GM23338 (cell line): ENCODE measurements around the gene PPID. TPM values are rescaled to one million over a fixed set of nuclear protein-coding genes. Genes with fewer than 3 reads are reported as not detected.

Experiments used
- ATAC-seq: fragments of 200-7000 bp; cut with Tn5 transposase; 3 replicates; pipeline ENCODE4 v1.9.1; 2020
- DNase-seq: peaks from one replicate; pipeline ENCODE4 v3.0.0-alpha.2; 2015; ENCODE audit warnings: low spot score
- H2AFZ ChIP-seq: fragments of 200-600 bp; sonication (generic); 2 replicates; pipeline ENCODE4 v1.8.0; 2016; ENCODE audit warnings: antibody characterized with exemption, mild to moderate bottlenecking, moderate library complexity
- H3F3A ChIP-seq: fragments of 200-600 bp; sonication (generic); replicated peaks from 2 replicates; pipeline ENCODE4 v1.8.0; 2017; ENCODE audit warnings: antibody characterized with exemption, mixed run types, low read depth
- H3K27ac ChIP-seq: fragments of 200-600 bp; sonication (generic); 2 replicates; pipeline ENCODE4 v1.6.1; 2016; ENCODE audit warnings: low read depth
- H3K27me3 ChIP-seq: fragments of 200-600 bp; sonication (generic); 2 replicates; pipeline ENCODE4 v1.8.0; 2016; ENCODE audit warnings: mild to moderate bottlenecking, mixed run types, moderate library complexity; ENCODE audit not compliant: insufficient read depth
- H3K36me3 ChIP-seq: fragments of 200-600 bp; sonication (generic); 2 replicates; pipeline ENCODE4 v1.8.0; 2016; ENCODE audit warnings: mild to moderate bottlenecking; ENCODE audit not compliant: insufficient read depth
- H3K4me1 ChIP-seq: fragments of 200-600 bp; sonication (generic); 2 replicates; pipeline ENCODE4 v1.8.0; 2016; ENCODE audit warnings: mild to moderate bottlenecking, moderate library complexity; ENCODE audit not compliant: insufficient read depth
- H3K4me2 ChIP-seq: fragments of 200-600 bp; sonication (generic); 2 replicates; pipeline ENCODE4 v1.7.1; 2017; ENCODE audit warnings: mixed run types
- H3K4me3 ChIP-seq: fragments of 200-600 bp; sonication (generic); 2 replicates; pipeline ENCODE4 v1.6.1; 2016; ENCODE audit warnings: mixed run types
- H3K79me2 ChIP-seq: fragments of 200-600 bp; sonication (generic); replicated peaks from 2 replicates; pipeline ENCODE4 v1.8.0; 2017; ENCODE audit warnings: mild to moderate bottlenecking; ENCODE audit not compliant: insufficient read depth
- H3K9me2 ChIP-seq: fragments of 200-600 bp; sonication (generic); 2 replicates; pipeline ENCODE4 v1.8.0; 2017; ENCODE audit not compliant: insufficient read depth
- H4K20me1 ChIP-seq: fragments of 200-600 bp; sonication (generic); replicated peaks from 2 replicates; pipeline ENCODE4 v1.8.0; 2017; ENCODE audit warnings: mild to moderate bottlenecking; ENCODE audit not compliant: insufficient read depth
- H3K27ac Mint-ChIP-seq: 2 replicates; pipeline ENCODE4 v1.8.0; 2020; ENCODE audit warnings: inconsistent platforms, mild to moderate bottlenecking, moderate library complexity, mixed read lengths
- H3K27me3 Mint-ChIP-seq: 3 replicates; pipeline ENCODE4 v1.8.0; 2022; ENCODE audit warnings: low read depth, mild to moderate bottlenecking, moderate library complexity, mixed read lengths, inconsistent platforms; ENCODE audit not compliant: insufficient read depth, poor library complexity
- H3K36me3 Mint-ChIP-seq: 3 replicates; pipeline ENCODE4 v1.8.0; 2021; ENCODE audit warnings: low read depth, mild to moderate bottlenecking, inconsistent platforms, moderate library complexity, mixed read lengths
- H3K4me1 Mint-ChIP-seq: 3 replicates; pipeline ENCODE4 v1.8.0; 2020; ENCODE audit warnings: mild to moderate bottlenecking, inconsistent platforms, mixed read lengths
- H3K4me3 Mint-ChIP-seq: 3 replicates; pipeline ENCODE4 v1.8.0; 2021; ENCODE audit warnings: moderate library complexity, mild to moderate bottlenecking, inconsistent platforms, mixed read lengths
- H3K9me3 Mint-ChIP-seq: 3 replicates; pipeline ENCODE4 v1.8.0; 2020; ENCODE audit warnings: moderate library complexity, mild to moderate bottlenecking, inconsistent platforms, mixed read lengths
- EZH2 ChIP-seq: fragments of 200-600 bp; sonication (generic); IDR thresholded peaks from one replicate; pipeline ENCODE4 v1.8.0; 2017; ENCODE audit warnings: antibody characterized with exemption, mild to moderate bottlenecking, low read depth; ENCODE audit not compliant: unreplicated experiment
- EZH2phosphoT487 ChIP-seq: fragments of 200-600 bp; sonication (generic); IDR thresholded peaks from one replicate; pipeline ENCODE4 v1.8.1; 2018; ENCODE audit warnings: antibody characterized with exemption; ENCODE audit not compliant: unreplicated experiment
- JUNB ChIP-seq: IDR thresholded peaks from one replicate; pipeline ENCODE4 v1.6.1; 2016; ENCODE audit warnings: antibody characterized with exemption; ENCODE audit not compliant: unreplicated experiment
- NANOG ChIP-seq: IDR thresholded peaks from 2 replicates; pipeline ENCODE4 v1.6.1; 2016; ENCODE audit warnings: antibody characterized with exemption, borderline replicate concordance
- STAT1 ChIP-seq: IDR thresholded peaks from one replicate; pipeline ENCODE4 v1.6.1; 2016; ENCODE audit warnings: antibody characterized with exemption; ENCODE audit not compliant: unreplicated experiment
- polyA plus RNA-seq: library from polyadenylated mRNA; unstranded; fragments of >200 nt; fragmentation: Nextera tagmentation; extraction: Ambion mirVana; gene quantifications from 2 replicates; pipeline ENCODE4 v1.2.1, GENCODE V29; 2016
- total RNA-seq: library from RNA; depleted of rRNA; stranded (reverse); fragments of >200 nt; shearing (Covaris generic); gene quantifications from 2 replicates; pipeline ENCODE4 v1.2.3, GENCODE V29; 2014
- TF ChIP-seq, protein P1 (sequence below), 2 experiments: fragments of 200-600 bp in 1 of 2; sonication (generic) in 1 of 2; conservative IDR thresholded peaks; 2 replicates each; pipeline versions ENCODE4 v1.5.1 to v1.6.1; 2016 to 2017; ENCODE audit warnings: antibody characterized with exemption in 2 of 2, low read depth in 2 of 2, mild to moderate bottlenecking in 2 of 2, moderate library complexity in 1 of 2
- TF ChIP-seq, protein P2 (sequence below): fragments of 250-450 bp; sonication (Bioruptor Pico); IDR thresholded peaks from 2 replicates; pipeline ENCODE4 v1.5.0; 2020; ENCODE audit warnings: mild to moderate bottlenecking, moderate library complexity
- TF ChIP-seq, protein P3 (sequence below): IDR thresholded peaks from one replicate; pipeline ENCODE4 v1.6.1; 2018; ENCODE audit warnings: antibody characterized with exemption; ENCODE audit not compliant: unreplicated experiment

Gene PPID
- total and polyA plus RNA-seq, 2 experiments from 2014 or later, result 56.6 to 66.2 TPM

DNA sequence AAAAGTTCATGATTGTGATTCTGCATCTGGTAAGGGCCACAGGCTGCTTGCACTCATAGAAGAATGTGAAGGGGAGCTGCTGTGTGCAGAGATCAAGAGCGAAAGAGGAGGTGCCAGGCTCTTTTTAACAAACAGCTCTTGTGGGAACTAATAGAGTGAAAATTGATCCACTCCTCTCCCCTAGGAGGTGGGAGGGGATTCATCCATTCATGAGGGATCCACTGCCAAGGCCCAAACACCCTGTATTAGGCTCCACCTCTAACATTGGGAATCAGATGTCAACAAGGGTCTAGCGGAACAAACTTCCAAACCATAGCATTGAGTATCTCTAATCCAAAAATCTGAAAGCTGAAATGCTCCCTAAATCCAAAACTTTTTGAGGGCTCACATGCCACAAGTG, 16.4 kb upstream of the PPID start:
- H3K4me3 Mint-ChIP-seq, result no peak overlapping the region
- no peaks in the 10 kb centered on the region for H3F3A ChIP-seq
- H3K4me1 Mint-ChIP-seq, result peaks cover 3% of the 10 kb centered on the region
- no peak overlapping the region for H3K27ac Mint-ChIP-seq
- H3K27me3 Mint-ChIP-seq, result peaks cover 2% of the 10 kb centered on the region
- H3K4me2 ChIP-seq, result no peak overlapping the region
- H3K36me3 ChIP-seq, result no peaks in the 10 kb centered on the region
- peaks cover 6% of the 10 kb centered on the region; the same call in 1 of the 2 replicates for H3K9me2 ChIP-seq
- no peak for TF ChIP-seq JUNB
- TF ChIP-seq NANOG, result no peak
- TF ChIP-seq, protein P1, sequence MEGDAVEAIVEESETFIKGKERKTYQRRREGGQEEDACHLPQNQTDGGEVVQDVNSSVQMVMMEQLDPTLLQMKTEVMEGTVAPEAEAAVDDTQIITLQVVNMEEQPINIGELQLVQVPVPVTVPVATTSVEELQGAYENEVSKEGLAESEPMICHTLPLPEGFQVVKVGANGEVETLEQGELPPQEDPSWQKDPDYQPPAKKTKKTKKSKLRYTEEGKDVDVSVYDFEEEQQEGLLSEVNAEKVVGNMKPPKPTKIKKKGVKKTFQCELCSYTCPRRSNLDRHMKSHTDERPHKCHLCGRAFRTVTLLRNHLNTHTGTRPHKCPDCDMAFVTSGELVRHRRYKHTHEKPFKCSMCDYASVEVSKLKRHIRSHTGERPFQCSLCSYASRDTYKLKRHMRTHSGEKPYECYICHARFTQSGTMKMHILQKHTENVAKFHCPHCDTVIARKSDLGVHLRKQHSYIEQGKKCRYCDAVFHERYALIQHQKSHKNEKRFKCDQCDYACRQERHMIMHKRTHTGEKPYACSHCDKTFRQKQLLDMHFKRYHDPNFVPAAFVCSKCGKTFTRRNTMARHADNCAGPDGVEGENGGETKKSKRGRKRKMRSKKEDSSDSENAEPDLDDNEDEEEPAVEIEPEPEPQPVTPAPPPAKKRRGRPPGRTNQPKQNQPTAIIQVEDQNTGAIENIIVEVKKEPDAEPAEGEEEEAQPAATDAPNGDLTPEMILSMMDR (conservative IDR thresholded peaks at IDR 0.05; ENCODE audit: low read depth in 2 of 2), result no peak
- TF ChIP-seq, protein P2, sequence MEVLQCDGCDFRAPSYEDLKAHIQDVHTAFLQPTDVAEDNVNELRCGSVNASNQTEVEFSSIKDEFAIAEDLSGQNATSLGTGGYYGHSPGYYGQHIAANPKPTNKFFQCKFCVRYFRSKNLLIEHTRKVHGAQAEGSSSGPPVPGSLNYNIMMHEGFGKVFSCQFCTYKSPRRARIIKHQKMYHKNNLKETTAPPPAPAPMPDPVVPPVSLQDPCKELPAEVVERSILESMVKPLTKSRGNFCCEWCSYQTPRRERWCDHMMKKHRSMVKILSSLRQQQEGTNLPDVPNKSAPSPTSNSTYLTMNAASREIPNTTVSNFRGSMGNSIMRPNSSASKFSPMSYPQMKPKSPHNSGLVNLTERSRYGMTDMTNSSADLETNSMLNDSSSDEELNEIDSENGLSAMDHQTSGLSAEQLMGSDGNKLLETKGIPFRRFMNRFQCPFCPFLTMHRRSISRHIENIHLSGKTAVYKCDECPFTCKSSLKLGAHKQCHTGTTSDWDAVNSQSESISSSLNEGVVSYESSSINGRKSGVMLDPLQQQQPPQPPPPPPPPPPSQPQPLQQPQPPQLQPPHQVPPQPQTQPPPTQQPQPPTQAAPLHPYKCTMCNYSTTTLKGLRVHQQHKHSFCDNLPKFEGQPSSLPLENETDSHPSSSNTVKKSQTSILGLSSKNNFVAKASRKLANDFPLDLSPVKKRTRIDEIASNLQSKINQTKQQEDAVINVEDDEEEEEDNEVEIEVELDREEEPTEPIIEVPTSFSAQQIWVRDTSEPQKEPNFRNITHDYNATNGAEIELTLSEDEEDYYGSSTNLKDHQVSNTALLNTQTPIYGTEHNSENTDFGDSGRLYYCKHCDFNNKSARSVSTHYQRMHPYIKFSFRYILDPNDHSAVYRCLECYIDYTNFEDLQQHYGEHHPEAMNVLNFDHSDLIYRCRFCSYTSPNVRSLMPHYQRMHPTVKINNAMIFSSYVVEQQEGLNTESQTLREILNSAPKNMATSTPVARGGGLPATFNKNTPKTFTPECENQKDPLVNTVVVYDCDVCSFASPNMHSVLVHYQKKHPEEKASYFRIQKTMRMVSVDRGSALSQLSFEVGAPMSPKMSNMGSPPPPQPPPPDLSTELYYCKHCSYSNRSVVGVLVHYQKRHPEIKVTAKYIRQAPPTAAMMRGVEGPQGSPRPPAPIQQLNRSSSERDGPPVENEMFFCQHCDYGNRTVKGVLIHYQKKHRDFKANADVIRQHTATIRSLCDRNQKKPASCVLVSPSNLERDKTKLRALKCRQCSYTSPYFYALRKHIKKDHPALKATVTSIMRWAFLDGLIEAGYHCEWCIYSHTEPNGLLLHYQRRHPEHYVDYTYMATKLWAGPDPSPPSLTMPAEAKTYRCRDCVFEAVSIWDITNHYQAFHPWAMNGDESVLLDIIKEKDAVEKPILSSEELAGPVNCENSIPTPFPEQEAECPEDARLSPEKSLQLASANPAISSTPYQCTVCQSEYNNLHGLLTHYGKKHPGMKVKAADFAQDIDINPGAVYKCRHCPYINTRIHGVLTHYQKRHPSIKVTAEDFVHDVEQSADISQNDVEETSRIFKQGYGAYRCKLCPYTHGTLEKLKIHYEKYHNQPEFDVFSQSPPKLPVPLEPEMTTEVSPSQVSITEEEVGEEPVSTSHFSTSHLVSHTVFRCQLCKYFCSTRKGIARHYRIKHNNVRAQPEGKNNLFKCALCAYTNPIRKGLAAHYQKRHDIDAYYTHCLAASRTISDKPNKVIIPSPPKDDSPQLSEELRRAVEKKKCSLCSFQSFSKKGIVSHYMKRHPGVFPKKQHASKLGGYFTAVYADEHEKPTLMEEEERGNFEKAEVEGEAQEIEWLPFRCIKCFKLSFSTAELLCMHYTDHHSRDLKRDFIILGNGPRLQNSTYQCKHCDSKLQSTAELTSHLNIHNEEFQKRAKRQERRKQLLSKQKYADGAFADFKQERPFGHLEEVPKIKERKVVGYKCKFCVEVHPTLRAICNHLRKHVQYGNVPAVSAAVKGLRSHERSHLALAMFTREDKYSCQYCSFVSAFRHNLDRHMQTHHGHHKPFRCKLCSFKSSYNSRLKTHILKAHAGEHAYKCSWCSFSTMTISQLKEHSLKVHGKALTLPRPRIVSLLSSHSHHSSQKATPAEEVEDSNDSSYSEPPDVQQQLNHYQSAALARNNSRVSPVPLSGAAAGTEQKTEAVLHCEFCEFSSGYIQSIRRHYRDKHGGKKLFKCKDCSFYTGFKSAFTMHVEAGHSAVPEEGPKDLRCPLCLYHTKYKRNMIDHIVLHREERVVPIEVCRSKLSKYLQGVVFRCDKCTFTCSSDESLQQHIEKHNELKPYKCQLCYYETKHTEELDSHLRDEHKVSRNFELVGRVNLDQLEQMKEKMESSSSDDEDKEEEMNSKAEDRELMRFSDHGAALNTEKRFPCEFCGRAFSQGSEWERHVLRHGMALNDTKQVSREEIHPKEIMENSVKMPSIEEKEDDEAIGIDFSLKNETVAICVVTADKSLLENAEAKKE (CRISPR knock-in tag), result no peak
- TF ChIP-seq, protein P3, sequence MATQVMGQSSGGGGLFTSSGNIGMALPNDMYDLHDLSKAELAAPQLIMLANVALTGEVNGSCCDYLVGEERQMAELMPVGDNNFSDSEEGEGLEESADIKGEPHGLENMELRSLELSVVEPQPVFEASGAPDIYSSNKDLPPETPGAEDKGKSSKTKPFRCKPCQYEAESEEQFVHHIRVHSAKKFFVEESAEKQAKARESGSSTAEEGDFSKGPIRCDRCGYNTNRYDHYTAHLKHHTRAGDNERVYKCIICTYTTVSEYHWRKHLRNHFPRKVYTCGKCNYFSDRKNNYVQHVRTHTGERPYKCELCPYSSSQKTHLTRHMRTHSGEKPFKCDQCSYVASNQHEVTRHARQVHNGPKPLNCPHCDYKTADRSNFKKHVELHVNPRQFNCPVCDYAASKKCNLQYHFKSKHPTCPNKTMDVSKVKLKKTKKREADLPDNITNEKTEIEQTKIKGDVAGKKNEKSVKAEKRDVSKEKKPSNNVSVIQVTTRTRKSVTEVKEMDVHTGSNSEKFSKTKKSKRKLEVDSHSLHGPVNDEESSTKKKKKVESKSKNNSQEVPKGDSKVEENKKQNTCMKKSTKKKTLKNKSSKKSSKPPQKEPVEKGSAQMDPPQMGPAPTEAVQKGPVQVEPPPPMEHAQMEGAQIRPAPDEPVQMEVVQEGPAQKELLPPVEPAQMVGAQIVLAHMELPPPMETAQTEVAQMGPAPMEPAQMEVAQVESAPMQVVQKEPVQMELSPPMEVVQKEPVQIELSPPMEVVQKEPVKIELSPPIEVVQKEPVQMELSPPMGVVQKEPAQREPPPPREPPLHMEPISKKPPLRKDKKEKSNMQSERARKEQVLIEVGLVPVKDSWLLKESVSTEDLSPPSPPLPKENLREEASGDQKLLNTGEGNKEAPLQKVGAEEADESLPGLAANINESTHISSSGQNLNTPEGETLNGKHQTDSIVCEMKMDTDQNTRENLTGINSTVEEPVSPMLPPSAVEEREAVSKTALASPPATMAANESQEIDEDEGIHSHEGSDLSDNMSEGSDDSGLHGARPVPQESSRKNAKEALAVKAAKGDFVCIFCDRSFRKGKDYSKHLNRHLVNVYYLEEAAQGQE, result no peak
- no peak for TF ChIP-seq EZH2phosphoT487
- TF ChIP-seq STAT1, result no peak
- TF ChIP-seq EZH2, result no peak
- no peaks in the 10 kb centered on the region for H3K27me3 ChIP-seq
- H3K79me2 ChIP-seq, result no peaks in the 10 kb centered on the region
- no peaks in the 10 kb centered on the region for H3K36me3 Mint-ChIP-seq
- peak; percentile 17 for DNase-seq
- H2AFZ ChIP-seq, result peak overlapping the region; percentile 69; the same call in 1 of the 2 replicates
- H3K9me3 Mint-ChIP-seq, result no peaks in the 10 kb centered on the region; the same call in 2 of the 3 replicates
- no peak overlapping the region for H3K4me3 ChIP-seq
- no peaks in the 10 kb centered on the region for H4K20me1 ChIP-seq
- ATAC-seq, result peak; percentile 78
- no peak overlapping the region for H3K27ac ChIP-seq
- no peaks in the 10 kb centered on the region for H3K4me1 ChIP-seq
